Endothelial cell of umbilical vein (primary cell): ENCODE results near the gene SAP25. TPM values are rescaled to one million over a fixed set of nuclear protein-coding genes. Genes with fewer than 3 reads are reported as not detected.

Source experiments
- BruUV-seq: library from RNA; stranded (reverse); fragments of 400-500 nt; replicated peaks from 2 replicates; lab custom pipeline; 2021; lab: Mats Ljungman, UMichigan
- CTCF ChIA-PET: fragments of 300-600, 350-600 bp; sonication (Branson Sonifier 250); formaldehyde crosslinking; loops from one replicate; lab custom pipeline; 2021; ENCODE audit warnings: antibody characterized with exemption, inconsistent platforms; lab: Charles Lee
- POLR2A ChIA-PET: fragments of 300-600, 350-600 bp; sonication (Branson Sonifier 250); formaldehyde crosslinking; loops from one replicate; lab custom pipeline; 2021; ENCODE audit warnings: antibody characterized with exemption, inconsistent platforms; lab: Charles Lee
- DNase-seq: peaks from one replicate; pipeline ENCODE4 v3.0.0-alpha.2; 2011; ENCODE audit warnings: low read depth, low spot score
- FAIRE-seq: peaks from 2 replicates; lab custom pipeline; 2011; peaks lifted over from hg19 to GRCh38; lab: Jason Lieb, UNC
- H2AFZ ChIP-seq: 2 replicates; pipeline ENCODE4 v1.6.0; 2012; ENCODE audit warnings: low read depth, low read length, control low read depth, inconsistent platforms
- H3K27ac ChIP-seq: 2 replicates; pipeline ENCODE4 v1.5.1; 2011; ENCODE audit warnings: low read depth, mild to moderate bottlenecking, control low read depth, low read length, moderate library complexity; ENCODE audit not compliant: insufficient read depth
- H3K27me3 ChIP-seq, 2 experiments: 2 replicates each; pipeline versions ENCODE4 v1.6.0 to v1.6.1; 2011; ENCODE audit warnings: low read length in 2 of 2, mixed read lengths in 1 of 2; ENCODE audit not compliant: control insufficient read depth in 2 of 2, insufficient read depth in 2 of 2
- H3K36me3 ChIP-seq, 2 experiments: 2 replicates in 1 of 2; 3 replicates in 1 of 2; pipeline ENCODE4 v1.5.1; 2011; ENCODE audit warnings: low read length in 2 of 2, mild to moderate bottlenecking in 1 of 2, moderate library complexity in 1 of 2; ENCODE audit not compliant: control insufficient read depth in 2 of 2, insufficient read depth in 2 of 2; ENCODE audit errors: extremely low read depth in 1 of 2
- H3K4me1 ChIP-seq: 3 replicates; pipeline ENCODE4 v1.5.1; 2011; ENCODE audit warnings: mild to moderate bottlenecking, low read length; ENCODE audit not compliant: control insufficient read depth, insufficient read depth; ENCODE audit errors: extremely low read depth
- H3K4me2 ChIP-seq: 2 replicates; pipeline ENCODE4 v1.6.1; 2011; ENCODE audit warnings: low read length, control low read depth, mixed read lengths; ENCODE audit not compliant: insufficient read depth
- H3K4me3 ChIP-seq, 3 experiments: fragments of 200-600 bp in 1 of 3; sonication (generic), shearing (Covaris generic) in 1 of 3; replicated peaks in 1 of 3; 2 replicates each; pipeline ENCODE4 v1.5.1; 2011 to 2016; ENCODE audit warnings: control low read depth in 3 of 3, low read length in 3 of 3, mild to moderate bottlenecking in 2 of 3, inconsistent platforms in 1 of 3, low read depth in 1 of 3, moderate library complexity in 1 of 3; ENCODE audit not compliant: insufficient read depth in 1 of 3
- H3K79me2 ChIP-seq: 2 replicates; pipeline ENCODE4 v1.6.0; 2012; ENCODE audit warnings: low read length, inconsistent platforms; ENCODE audit not compliant: control insufficient read depth, insufficient read depth
- H3K9ac ChIP-seq: replicated peaks from 2 replicates; pipeline ENCODE3; 2011; ENCODE audit warnings: low read length, control low read depth; ENCODE audit not compliant: insufficient read depth; ENCODE audit errors: extremely low read depth
- H3K9me1 ChIP-seq: replicated peaks from 3 replicates; pipeline ENCODE4 v1.6.0; 2011; ENCODE audit warnings: mild to moderate bottlenecking, low read length; ENCODE audit not compliant: control insufficient read depth, insufficient read depth; ENCODE audit errors: extremely low read depth
- H3K9me3 ChIP-seq: replicated peaks from 2 replicates; pipeline ENCODE4 v1.5.1; 2012; ENCODE audit warnings: low read length, inconsistent platforms; ENCODE audit not compliant: control insufficient read depth, insufficient read depth
- H4K20me1 ChIP-seq: replicated peaks from 2 replicates; pipeline ENCODE3; 2011; ENCODE audit warnings: mild to moderate bottlenecking, low read length; ENCODE audit not compliant: control insufficient read depth, insufficient read depth; ENCODE audit errors: extremely low read depth
- CTCF ChIP-seq, 2 donors: IDR thresholded peaks; 1 replicate in 1 of 2; 2 replicates in 1 of 2; pipeline ENCODE4 v1.5.1; 2011; ENCODE audit warnings: low read length in 2 of 2, mild to moderate bottlenecking in 2 of 2, moderate library complexity in 2 of 2, control low read depth in 1 of 2, inconsistent platforms in 1 of 2, low read depth in 1 of 2; ENCODE audit not compliant: insufficient read depth in 1 of 2; ENCODE audit errors: extremely low read depth in 1 of 2
- EZH2 ChIP-seq: IDR thresholded peaks from 2 replicates; pipeline ENCODE4 v1.6.1; 2012; ENCODE audit warnings: borderline replicate concordance, low read depth, mild to moderate bottlenecking, moderate library complexity, low read length, inconsistent platforms; ENCODE audit not compliant: severe bottlenecking
- FOS ChIP-seq: IDR thresholded peaks from 2 replicates; pipeline ENCODE4 v1.6.1; 2011; ENCODE audit warnings: mild to moderate bottlenecking, low read length, moderate library complexity, borderline replicate concordance; ENCODE audit not compliant: insufficient read depth
- GATA2 ChIP-seq: IDR thresholded peaks from 2 replicates; pipeline ENCODE4 v1.7.0; 2011; ENCODE audit warnings: low read depth, mild to moderate bottlenecking, moderate library complexity, mixed read lengths, low read length; ENCODE audit not compliant: insufficient read length, insufficient read depth
- JUN ChIP-seq: IDR thresholded peaks from 2 replicates; pipeline ENCODE4 v1.6.1; 2011; ENCODE audit warnings: borderline replicate concordance, low read depth; ENCODE audit not compliant: insufficient read length, insufficient read depth
- MAX ChIP-seq: IDR thresholded peaks from 2 replicates; pipeline ENCODE4 v1.6.1; 2011; ENCODE audit not compliant: insufficient read depth, insufficient read length
- MYC ChIP-seq: IDR thresholded peaks from one replicate; pipeline ENCODE4 v1.6.1; 2011; ENCODE audit warnings: mild to moderate bottlenecking, low read depth, low read length
- POLR2A ChIP-seq: IDR thresholded peaks from 2 replicates; pipeline ENCODE4 v1.6.1; 2012; ENCODE audit warnings: low read depth, mild to moderate bottlenecking, control low read depth, low read length
- POLR2AphosphoS5 ChIP-seq: IDR thresholded peaks from 2 replicates; pipeline ENCODE4 v1.6.1; 2012; ENCODE audit warnings: low read depth, mild to moderate bottlenecking, control low read depth, low read length, moderate library complexity; ENCODE audit not compliant: insufficient read depth
- dilution Hi-C: fragments of 300-500 bp; cut with MboI; formaldehyde crosslinking; loops from one replicate; pipeline ENCODE4 v1.15.0; 2019; ENCODE audit warnings: low sequenced_read_pairs; ENCODE audit not compliant: extremely low pct_ligation_motif_present
- intact Hi-C: fragments of 100-400 bp; cut with micrococcal nuclease; formaldehyde crosslinking; loops from one replicate; pipeline ENCODE4 v1.10.0; 2022
- polyA plus RNA-seq, 4 experiments: library from polyadenylated mRNA; depleted of rRNA in 3 of 4; stranded (reverse) in 3 of 4; unstranded in 1 of 4; fragments of >200 nt; gene quantifications; 2 replicates each; pipeline versions ENCODE4 v1.2.1 to v1.2.3, GENCODE V29; 2011 to 2012; ENCODE audit warnings: missing spikeins in 1 of 4
- total RNA-seq: library from RNA; stranded (reverse); gene quantifications from 2 replicates; pipeline ENCODE4 v1.2.3, GENCODE V29; 2021

SAP25 gene
- total and polyA plus RNA-seq, 2 donors (not counting 3 experiments of a cell fraction or from before 2014, with no cell fraction given), result 3.2 TPM

- Histone ChIP-seq H3K9ac (no peak overlapping the region), H3K9me3 (no peaks in the 10 kb centered on the region), H3K4me2 (no peak overlapping the region), H3K36me3 (no peaks in the 10 kb centered on the region), H3K27me3 (no peaks in the 10 kb centered on the region), H2AFZ (no peak overlapping the region), H3K4me1 (peaks cover 9% of the 10 kb centered on the region), H4K20me1 (no peaks in the 10 kb centered on the region), H3K79me2 (no peaks in the 10 kb centered on the region), H3K4me3 (no peak overlapping the region), H3K9me1 (no peaks in the 10 kb centered on the region), H3K27ac (no peak overlapping the region)
- POLR2A ChIA-PET, result no interaction called here
- intact Hi-C loops, result no loop called here
- dilution Hi-C loops, result no loop called here
- CTCF ChIA-PET, result interaction anchor here (1.0 to 3.6 kb wide), 3 partner anchors 15 to 55 kb away, joined by 4 to 21 read pairs (median 9); no protein-coding TSS in a partner anchor
- TF ChIP-seq JUN (no peak), POLR2A (no peak), MAX (no peak), MYC (no peak), GATA2 (no peak), FOS (no peak), POLR2AphosphoS5 (no peak), EZH2 (no peak), CTCF (IDR thresholded peaks at IDR 0.05; ENCODE audit: extremely low read depth in 1 of 2, insufficient read depth in 1 of 2, low read depth in 1 of 2, low read length in 2 of 2) (no peak)
- no TSS peak for BruUV-seq
- FAIRE-seq (no peak), DNase-seq (no peak)
Measured at GRCh38 chr7:100614308-100614861, 40.7 kb upstream of the SAP25 start.
